ENCODE data around the gene CDH13. TPM values are rescaled to one million over a fixed set of nuclear protein-coding genes. Genes with fewer than 3 reads are reported as not detected.

Gene CDH13
- total and polyA plus RNA-seq, 9 of the 15 experiments (the other 6 are each of a cell fraction or from before 2014, with no cell fraction given) = 0.03 TPM; not detected in 8

GRCh38 chr16:83814659-83814985 lies 1187.9 kb downstream of the CDH13 start (continued):
- no peak for TF ChIP-seq ZNF175 (CRISPR knock-in tag; IDR thresholded peaks at IDR 0.05; ENCODE audit: low read depth)

- BruUV-seq (replicated peaks) = no TSS peak
- Histone ChIP-seq H3K27ac (ENCODE audit: extremely low read depth, low read depth, low read length) (no peak overlapping the region), H3K9ac (ENCODE audit: insufficient read depth in 1 of 2, low read depth in 2 of 2, low read length in 2 of 2) (no peak overlapping the region), H2AFZ (ENCODE audit: low read depth, low read length) (no peak overlapping the region), H3K4me1 (replicated peaks in 1 of 2; ENCODE audit: control insufficient read depth in 2 of 2, insufficient read depth in 2 of 2, low read length in 2 of 2) (no peaks in the 10 kb centered on the region; a peak in 1 of 5 replicates), H3K4me2 (ENCODE audit: insufficient read depth, low read length) (no peak overlapping the region), H3K4me3 (no peak overlapping the region), H3K79me2 (ENCODE audit: control insufficient read depth, insufficient read depth, low read length) (no peaks in the 10 kb centered on the region), H3K36me3 (ENCODE audit: control insufficient read depth, insufficient read depth, low read length) (peaks cover 6% of the 10 kb centered on the region; the same call in 1 of the 3 replicates), H3K9me1 (ENCODE audit: control insufficient read depth, insufficient read depth, low read length) (no peaks in the 10 kb centered on the region), H3K9me3 (replicated peaks; ENCODE audit: control insufficient read depth, insufficient read depth, low read depth, low read length) (no peaks in the 10 kb centered on the region), H3K27me3 (ENCODE audit: control insufficient read depth in 2 of 2, insufficient read depth in 2 of 2, low read length in 2 of 2) (peaks cover 46 to 58% of the 10 kb centered on the region in 2 experiments), H4K20me1 (replicated peaks; ENCODE audit: control insufficient read depth, insufficient read depth, low read length) (no peaks in the 10 kb centered on the region)
- ATAC-seq = no peak
- no peak for DNase-seq (ENCODE audit: extremely low read depth in 1 of 4, low spot score in 3 of 4)
- ChIA-PET CTCF (ENCODE audit: low intra/inter-chr PET ratio) (no interaction called here), POLR2A (interaction anchor here (1.0 kb wide), 1 partner anchor 9 kb away, joined by 3 read pairs; the partner anchor contains the start of gene HSBP1)
- 15% methylated on average over 12 of the region's 12 CpGs for WGBS (ENCODE audit: insufficient coverage, low coverage, missing lambda C conversion rate)
- TF ChIP-seq ATF3 (IDR thresholded peaks at IDR 0.05) (peak; percentile 57), ATF3 (CRISPR knock-in tag; conservative IDR thresholded peaks at IDR 0.05) (no peak), ZFPM2 (CRISPR knock-in tag; IDR thresholded peaks at IDR 0.05) (no peak)
- no peak for FAIRE-seq
- in situ Hi-C loops (cut with MboI) (no loop called here), intact Hi-C loops (cut with micrococcal nuclease) (no loop called here)
Measured at GRCh38 chr16:83817022-83817421, 1190.3 kb downstream of the CDH13 start.

All from K562 (cell line).